Vagina (tissue), 2 donors: ENCODE data around the gene ZNF541. TPM values are rescaled to one million over a fixed set of nuclear protein-coding genes. Genes with fewer than 3 reads are reported as not detected.

ENCODE experiments used
- DNase-seq, 2 donors: peaks; one replicate each; pipeline ENCODE4 v3.0.0-alpha.2; 2017; ENCODE audit errors: extremely low spot score in 2 of 2
- H3K27ac ChIP-seq: fragments of 200-600 bp; sonication (generic); one replicate; pipeline ENCODE4 v1.5.1; 2019
- H3K27me3 ChIP-seq: fragments of 200-600 bp; sonication (generic); one replicate; pipeline ENCODE4 v1.5.1; 2019
- H3K36me3 ChIP-seq, 2 donors: fragments of 200-600 bp; sonication (generic); one replicate each; pipeline ENCODE4 v1.5.1; 2017 to 2019
- H3K4me1 ChIP-seq: fragments of 200-600 bp; sonication (generic); one replicate; pipeline ENCODE4 v1.5.1; 2019
- H3K4me3 ChIP-seq, 2 donors: fragments of 200-600 bp; sonication (generic); 1 replicate in 1 of 2; 2 replicates in 1 of 2; pipeline ENCODE4 v1.5.1; 2016 to 2019
- H3K9me3 ChIP-seq: fragments of 200-600 bp; sonication (generic); one replicate; pipeline ENCODE4 v1.5.1; 2019
- CTCF ChIP-seq, 3 experiments: fragments of 450-650 bp in 2 of 3; fragments of 200-600 bp in 1 of 3; sonication (generic) in 1 of 3; IDR thresholded peaks; one replicate each; pipeline ENCODE4 v1.5.1; 2017 to 2019; ENCODE audit warnings: antibody characterized with exemption in 3 of 3, mild to moderate bottlenecking in 2 of 3, moderate library complexity in 2 of 3
- POLR2A ChIP-seq, 2 donors: fragments of 450-650 bp; IDR thresholded peaks; one replicate each; pipeline ENCODE4 v1.6.1; 2017; ENCODE audit warnings: antibody characterized with exemption in 2 of 2, mild to moderate bottlenecking in 2 of 2, moderate library complexity in 2 of 2
- POLR2AphosphoS5 ChIP-seq, 2 donors: sonication (generic); formaldehyde crosslinking; IDR thresholded peaks; one replicate each; pipeline ENCODE4 v1.9.0; 2017; ENCODE audit warnings: antibody characterized with exemption in 2 of 2, mild to moderate bottlenecking in 2 of 2, low read depth in 1 of 2; ENCODE audit not compliant: insufficient read depth in 1 of 2
- intact Hi-C: fragments of 100-400 bp; cut with DNase I; formaldehyde crosslinking; loops from one replicate; pipeline ENCODE4 v1.15.1; 2023
- total RNA-seq: library from RNA; depleted of rRNA; stranded (reverse); fragments of >200 nt; gene quantifications from one replicate; pipeline ENCODE4 v1.2.3, GENCODE V29; 2016

ZNF541 gene
- total RNA-seq, 1 donor from 2014 or later: not detected

GRCh38 chr19:47614559-47614958 is 41.6 kb upstream of the ZNF541 start:
- Histone ChIP-seq H3K27ac (no peak overlapping the region), H3K4me3 (no peak overlapping the region), H3K4me1 (peaks cover 73% of the 10 kb centered on the region), H3K9me3 (no peaks in the 10 kb centered on the region), H3K36me3 (no peaks in the 10 kb centered on the region), H3K27me3 (no peaks in the 10 kb centered on the region)
- TF ChIP-seq POLR2A (IDR thresholded peaks at IDR 0.05) (no peak), POLR2AphosphoS5 (IDR thresholded peaks at IDR 0.05; ENCODE audit: insufficient read depth in 1 of 2, low read depth in 1 of 2) (no peak), CTCF (IDR thresholded peaks at IDR 0.05) (no peak)
- DNase-seq: no peak
- intact Hi-C loops: no loop called here

GRCh38 chr19:47614021-47614295 is 41.0 kb upstream of the ZNF541 start:
- H3K9me3 ChIP-seq: no peaks in the 10 kb centered on the region
- H3K27ac ChIP-seq: peak overlapping the region; percentile 65
- H3K36me3 ChIP-seq: no peaks in the 10 kb centered on the region
- H3K4me3 ChIP-seq: no peak overlapping the region
- intact Hi-C loops: no loop called here
- DNase-seq: no peak
- TF ChIP-seq CTCF (IDR thresholded peaks at IDR 0.05): no peak
- TF ChIP-seq POLR2A (IDR thresholded peaks at IDR 0.05): no peak
- no peak for TF ChIP-seq POLR2AphosphoS5 (IDR thresholded peaks at IDR 0.05; ENCODE audit: insufficient read depth in 1 of 2, low read depth in 1 of 2)
- H3K4me1 ChIP-seq: peaks cover 69% of the 10 kb centered on the region
- no peaks in the 10 kb centered on the region for H3K27me3 ChIP-seq

GRCh38 chr19:47613165-47614020 is 40.4 kb upstream of the ZNF541 start:
- Histone ChIP-seq H3K36me3 (no peaks in the 10 kb centered on the region), H3K4me3 (no peak overlapping the region), H3K27ac (peak overlapping the region; percentile 65), H3K4me1 (peaks cover 63% of the 10 kb centered on the region), H3K27me3 (no peaks in the 10 kb centered on the region), H3K9me3 (no peaks in the 10 kb centered on the region)
- DNase-seq: no peak
- TF ChIP-seq CTCF (IDR thresholded peaks at IDR 0.05) (no peak), POLR2A (IDR thresholded peaks at IDR 0.05) (no peak), POLR2AphosphoS5 (IDR thresholded peaks at IDR 0.05; ENCODE audit: insufficient read depth in 1 of 2, low read depth in 1 of 2) (no peak)
- intact Hi-C loops: no loop called here

- Histone ChIP-seq H3K4me3 (peak overlapping the region; percentile 69 to 99), H3K27ac (peak overlapping the region; percentile 90), H3K27me3 (no peaks in the 10 kb centered on the region), H3K4me1 (peaks cover 59% of the 10 kb centered on the region), H3K36me3 (no peaks in the 10 kb centered on the region), H3K9me3 (no peaks in the 10 kb centered on the region)
- no peak for TF ChIP-seq POLR2AphosphoS5 (IDR thresholded peaks at IDR 0.05; ENCODE audit: insufficient read depth in 1 of 2, low read depth in 1 of 2)
- TF ChIP-seq POLR2A (IDR thresholded peaks at IDR 0.05): no peak
- no peak for TF ChIP-seq CTCF (IDR thresholded peaks at IDR 0.05)
- intact Hi-C loops: no loop called here
- no peak for DNase-seq
Observed at GRCh38 chr19:47610902-47611301, 38.0 kb upstream of the ZNF541 start.
